ENCODE measurements around the gene SIGLEC5.
"Not testable (repeated sequence)": the region's sequence is repeated elsewhere in the genome, so short reads cannot be mapped to it uniquely, and the experiment has no call there.

The SIGLEC5 gene

GRCh38 chr19:51647318-51647717 lies 17.1 kb upstream of the SIGLEC5 start:
- Histone ChIP-seq H2BK120ac (ENCODE audit: low read depth, low read length) (no peak overlapping the region), H3K79me1 (ENCODE audit: low read depth, low read length) (peaks cover 2% of the 10 kb centered on the region), H3K9me3 (replicated peaks in 1 of 2; ENCODE audit: control insufficient read depth in 2 of 2, insufficient read depth in 1 of 2, low read depth in 1 of 2, low read length in 2 of 2) (peaks cover 0 to 30% of the 10 kb centered on the region in 2 donors), H4K8ac (ENCODE audit: low read depth, low read length) (no peak overlapping the region), H3K4ac (ENCODE audit: low read length) (no peak overlapping the region), H3K4me3 (ENCODE audit: low read length in 2 of 2) (no peak overlapping the region), H4K91ac (ENCODE audit: low read depth, low read length, poor library complexity) (no peak overlapping the region), H2AK5ac (ENCODE audit: low read depth, low read length) (no peak overlapping the region), H3K23ac (ENCODE audit: low read depth, low read length, poor library complexity) (no peak overlapping the region), H2BK5ac (ENCODE audit: low read length) (no peak overlapping the region), H3K18ac (ENCODE audit: low read length) (no peak overlapping the region), H3K14ac (ENCODE audit: low read length) (no peak overlapping the region), H3K36me3 (replicated peaks in 1 of 2; ENCODE audit: control insufficient read depth in 2 of 2, insufficient read depth in 2 of 2, low read length in 2 of 2) (no peaks in the 10 kb centered on the region), H2AFZ (ENCODE audit: low read length) (no peak overlapping the region), H3K4me2 (ENCODE audit: insufficient read depth, low read length, poor library complexity, severe bottlenecking) (no peak overlapping the region), H3K9ac (ENCODE audit: low read depth, low read length, poor library complexity) (no peak overlapping the region), H2BK15ac (ENCODE audit: low read length) (no peak overlapping the region), H3K27ac (replicated peaks; ENCODE audit: low read length) (no peak overlapping the region), H3K4me1 (ENCODE audit: control insufficient read depth in 2 of 2, insufficient read depth in 1 of 2, low read depth in 1 of 2, low read length in 2 of 2) (no peaks in the 10 kb centered on the region), H3K27me3 (ENCODE audit: control insufficient read depth in 3 of 3, insufficient read depth in 3 of 3, low read depth in 1 of 3, low read length in 3 of 3) (peaks cover 0 to 11% (median 0%) of the 10 kb centered on the region in 3 experiments), H2BK12ac (ENCODE audit: low read length) (no peak overlapping the region)
- DNase-seq (ENCODE audit: low spot score): no peak
- no CpG with 5 or more reads among the region's 6 CpGs for WGBS, 2 donors (ENCODE audit: extremely low coverage in 2 of 2, insufficient read length in 2 of 2, insufficient replicate concordance in 1 of 2)

- H3K79me1 ChIP-seq (ENCODE audit: low read depth, low read length); H3K18ac ChIP-seq (ENCODE audit: low read length); H3K4me2 ChIP-seq (ENCODE audit: insufficient read depth, low read length, poor library complexity, severe bottlenecking); H3K27ac ChIP-seq (replicated peaks; ENCODE audit: low read length); H2AK5ac ChIP-seq (ENCODE audit: low read depth, low read length); H3K36me3 ChIP-seq (replicated peaks in 1 of 2; ENCODE audit: control insufficient read depth in 2 of 2, insufficient read depth in 2 of 2, low read length in 2 of 2); H3K4ac ChIP-seq (ENCODE audit: low read length); H2BK12ac ChIP-seq (ENCODE audit: low read length); H4K8ac ChIP-seq (ENCODE audit: low read depth, low read length); DNase-seq (ENCODE audit: low spot score); H4K91ac ChIP-seq (ENCODE audit: low read depth, low read length, poor library complexity); H2BK120ac ChIP-seq (ENCODE audit: low read depth, low read length); H2AFZ ChIP-seq (ENCODE audit: low read length); H3K9ac ChIP-seq (ENCODE audit: low read depth, low read length, poor library complexity); H2BK15ac ChIP-seq (ENCODE audit: low read length); H3K23ac ChIP-seq (ENCODE audit: low read depth, low read length, poor library complexity); H3K14ac ChIP-seq (ENCODE audit: low read length); H3K4me3 ChIP-seq (ENCODE audit: low read length in 2 of 2); H3K4me1 ChIP-seq (ENCODE audit: control insufficient read depth in 2 of 2, insufficient read depth in 1 of 2, low read depth in 1 of 2, low read length in 2 of 2); H2BK5ac ChIP-seq (ENCODE audit: low read length): not testable (repeated sequence)
- no CpG with 5 or more reads among the region's 10 CpGs for WGBS, 2 donors (ENCODE audit: extremely low coverage in 2 of 2, insufficient read length in 2 of 2, insufficient replicate concordance in 1 of 2)
- Histone ChIP-seq H3K9me3 (replicated peaks in 1 of 2; ENCODE audit: control insufficient read depth in 2 of 2, insufficient read depth in 1 of 2, low read depth in 1 of 2, low read length in 2 of 2) (peaks cover 0 to 30% of the 10 kb centered on the region in 2 donors), H3K27me3 (ENCODE audit: control insufficient read depth in 3 of 3, insufficient read depth in 3 of 3, low read depth in 1 of 3, low read length in 3 of 3) (peaks cover 0 to 11% (median 0%) of the 10 kb centered on the region in 3 experiments)
Measured at GRCh38 chr19:51646730-51647129, 16.5 kb upstream of the SIGLEC5 start, which contains the start of gene SIGLEC14. Gene SIGLEC14 (minus strand): TSS chr19:51646825. CDS start chr19:51646759, 66 bp downstream.

DNA sequence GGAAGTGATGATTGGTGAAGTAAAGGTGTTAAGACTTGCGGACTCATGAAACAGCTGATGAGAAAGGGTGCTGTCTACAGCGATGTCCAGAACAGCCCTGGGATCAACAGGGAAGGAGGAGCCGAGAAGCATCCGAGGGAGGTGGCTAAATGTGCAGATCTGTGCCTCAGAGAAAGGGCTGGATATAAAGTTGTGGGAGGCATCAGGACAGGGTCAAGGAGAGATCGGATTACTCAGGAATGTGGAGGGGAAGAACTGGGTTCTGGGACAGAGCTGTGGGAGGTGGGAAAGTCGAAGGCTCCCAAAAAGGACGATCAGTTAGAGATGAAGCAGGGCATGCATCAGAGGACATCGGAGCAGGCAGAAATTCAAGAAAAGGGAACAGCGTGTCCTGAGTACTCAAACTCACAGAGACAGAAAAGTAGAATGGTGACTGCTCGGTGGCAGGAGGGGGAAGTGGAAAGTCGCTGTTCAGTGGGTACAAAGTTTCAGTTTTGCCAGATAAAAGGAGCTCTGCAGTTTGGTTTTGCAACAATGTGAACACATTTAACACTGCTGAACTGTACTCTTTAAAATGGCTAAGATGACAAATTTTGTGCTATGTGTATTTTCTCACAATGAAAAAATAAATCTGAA lies 14.6 kb upstream of the SIGLEC5 start:
- no peak overlapping the region for H2BK120ac ChIP-seq (ENCODE audit: low read depth, low read length)
- no peak overlapping the region for H2BK5ac ChIP-seq (ENCODE audit: low read length)
- H2AFZ ChIP-seq (ENCODE audit: low read length): no peak overlapping the region
- H2AK5ac ChIP-seq (ENCODE audit: low read depth, low read length): no peak overlapping the region
- H2BK12ac ChIP-seq (ENCODE audit: low read length): no peak overlapping the region
- no peak overlapping the region for H3K14ac ChIP-seq (ENCODE audit: low read length)
- H3K36me3 ChIP-seq (replicated peaks in 1 of 2; ENCODE audit: control insufficient read depth in 2 of 2, insufficient read depth in 2 of 2, low read length in 2 of 2): no peaks in the 10 kb centered on the region
- no peak overlapping the region for H4K91ac ChIP-seq (ENCODE audit: low read depth, low read length, poor library complexity)
- peaks cover 2% of the 10 kb centered on the region for H3K79me1 ChIP-seq (ENCODE audit: low read depth, low read length)
- H3K27me3 ChIP-seq (ENCODE audit: control insufficient read depth in 3 of 3, insufficient read depth in 3 of 3, low read depth in 1 of 3, low read length in 3 of 3): peaks cover 0 to 11% (median 0%) of the 10 kb centered on the region in 3 experiments
- no peak overlapping the region for H3K23ac ChIP-seq (ENCODE audit: low read depth, low read length, poor library complexity)
- H3K27ac ChIP-seq (replicated peaks; ENCODE audit: low read length): no peak overlapping the region
- no peak overlapping the region for H3K4me3 ChIP-seq (ENCODE audit: low read length in 2 of 2)
- H3K4me2 ChIP-seq (ENCODE audit: insufficient read depth, low read length, poor library complexity, severe bottlenecking): no peak overlapping the region
- H3K9me3 ChIP-seq (replicated peaks in 1 of 2; ENCODE audit: control insufficient read depth in 2 of 2, insufficient read depth in 1 of 2, low read depth in 1 of 2, low read length in 2 of 2): peaks cover 0 to 26% of the 10 kb centered on the region in 2 donors
- WGBS, 2 donors (ENCODE audit: extremely low coverage in 2 of 2, insufficient read length in 2 of 2, insufficient replicate concordance in 1 of 2): no CpG with 5 or more reads among the region's 11 CpGs
- H3K4me1 ChIP-seq (ENCODE audit: control insufficient read depth in 2 of 2, insufficient read depth in 1 of 2, low read depth in 1 of 2, low read length in 2 of 2): no peaks in the 10 kb centered on the region
- H3K4ac ChIP-seq (ENCODE audit: low read length): no peak overlapping the region
- no peak overlapping the region for H2BK15ac ChIP-seq (ENCODE audit: low read length)
- H3K18ac ChIP-seq (ENCODE audit: low read length): no peak overlapping the region
- H3K9ac ChIP-seq (ENCODE audit: low read depth, low read length, poor library complexity): no peak overlapping the region
- DNase-seq (ENCODE audit: low spot score): no peak
- H4K8ac ChIP-seq (ENCODE audit: low read depth, low read length): no peak overlapping the region

- Histone ChIP-seq H3K23ac (ENCODE audit: low read depth, low read length, poor library complexity) (no peak overlapping the region), H3K79me1 (ENCODE audit: low read depth, low read length) (peaks cover 2% of the 10 kb centered on the region), H4K91ac (ENCODE audit: low read depth, low read length, poor library complexity) (no peak overlapping the region), H3K9ac (ENCODE audit: low read depth, low read length, poor library complexity) (no peak overlapping the region), H4K8ac (ENCODE audit: low read depth, low read length) (no peak overlapping the region), H3K36me3 (replicated peaks in 1 of 2; ENCODE audit: control insufficient read depth in 2 of 2, insufficient read depth in 2 of 2, low read length in 2 of 2) (no peaks in the 10 kb centered on the region), H2AFZ (ENCODE audit: low read length) (no peak overlapping the region), H2BK15ac (ENCODE audit: low read length) (no peak overlapping the region), H2BK5ac (ENCODE audit: low read length) (no peak overlapping the region), H2BK120ac (ENCODE audit: low read depth, low read length) (no peak overlapping the region), H3K4ac (ENCODE audit: low read length) (no peak overlapping the region), H3K14ac (ENCODE audit: low read length) (no peak overlapping the region), H3K4me2 (ENCODE audit: insufficient read depth, low read length, poor library complexity, severe bottlenecking) (no peak overlapping the region), H3K27ac (replicated peaks; ENCODE audit: low read length) (no peak overlapping the region), H3K27me3 (ENCODE audit: control insufficient read depth in 3 of 3, insufficient read depth in 3 of 3, low read depth in 1 of 3, low read length in 3 of 3) (peaks cover 0 to 11% (median 0%) of the 10 kb centered on the region in 3 experiments), H3K9me3 (replicated peaks in 1 of 2; ENCODE audit: control insufficient read depth in 2 of 2, insufficient read depth in 1 of 2, low read depth in 1 of 2, low read length in 2 of 2) (peaks cover 5 to 26% of the 10 kb centered on the region in 2 donors), H3K4me3 (ENCODE audit: low read length in 2 of 2) (no peak overlapping the region), H3K18ac (ENCODE audit: low read length) (no peak overlapping the region), H3K4me1 (ENCODE audit: control insufficient read depth in 2 of 2, insufficient read depth in 1 of 2, low read depth in 1 of 2, low read length in 2 of 2) (no peaks in the 10 kb centered on the region), H2AK5ac (ENCODE audit: low read depth, low read length) (no peak overlapping the region), H2BK12ac (ENCODE audit: low read length) (no peak overlapping the region)
- DNase-seq (ENCODE audit: low spot score): no peak
Measured at GRCh38 chr19:51641648-51642047, 11.4 kb upstream of the SIGLEC5 start.

Measured in neuronal stem cell (in vitro differentiated cells).